Kidney (tissue), 14 donors: ENCODE results near the gene KIF2A. TPM values are rescaled to one million over a fixed set of nuclear protein-coding genes. Genes with fewer than 3 reads are reported as not detected.

Source experiments
- DNase-seq, 5 donors: peaks; one replicate each; pipeline ENCODE4 v3.0.0-alpha.2; 2013 to 2020
- FAIRE-seq: peaks from 2 replicates; lab custom pipeline; 2012; peaks lifted over from hg19 to GRCh38; lab: Jason Lieb, UNC
- H3K27ac ChIP-seq, 2 donors: one replicate each; pipeline ENCODE4 v1.7.0; 2013; ENCODE audit warnings: low read depth in 2 of 2, low read length in 2 of 2, inconsistent platforms in 1 of 2
- H3K27me3 ChIP-seq: one replicate; pipeline ENCODE4 v1.7.1; 2013; ENCODE audit warnings: low read length, inconsistent platforms; ENCODE audit not compliant: control insufficient read depth, insufficient read depth
- H3K36me3 ChIP-seq, 3 donors: one replicate each; pipeline versions ENCODE4 v1.7.0 to v1.7.1; 2013; ENCODE audit warnings: low read length in 3 of 3, control low read depth in 1 of 3, inconsistent platforms in 1 of 3; ENCODE audit not compliant: insufficient read depth in 3 of 3, control insufficient read depth in 2 of 3
- H3K4me1 ChIP-seq, 3 donors: one replicate each; pipeline versions ENCODE4 v1.7.0 to v1.7.1; 2013; ENCODE audit warnings: low read length in 3 of 3, inconsistent platforms in 1 of 3, low read depth in 1 of 3; ENCODE audit not compliant: control insufficient read depth in 2 of 3, insufficient read depth in 2 of 3
- H3K4me3 ChIP-seq, 3 donors: one replicate each; pipeline versions ENCODE4 v1.7.0 to v1.8.1; 2013; ENCODE audit warnings: low read length in 3 of 3, control low read depth in 1 of 3, inconsistent platforms in 1 of 3
- H3K9ac ChIP-seq, 3 donors: one replicate each; pipeline versions ENCODE4 v1.7.0 to v1.7.1; 2013; ENCODE audit warnings: low read length in 3 of 3, control low read depth in 1 of 3, inconsistent platforms in 1 of 3
- H3K9me3 ChIP-seq, 3 donors: one replicate each; pipeline versions ENCODE4 v1.7.0 to v1.7.1; 2013; ENCODE audit warnings: low read length in 3 of 3, control low read depth in 1 of 3, inconsistent platforms in 1 of 3; ENCODE audit not compliant: control insufficient read depth in 2 of 3, insufficient read depth in 1 of 3
- CTCF ChIP-seq: IDR thresholded peaks from 3 replicates; pipeline ENCODE4 v1.5.1; 2012; ENCODE audit warnings: mild to moderate bottlenecking, moderate library complexity, borderline replicate concordance; ENCODE audit not compliant: insufficient read depth; ENCODE audit errors: extremely low read depth
- intact Hi-C: fragments of 100-400 bp; cut with DNase I; formaldehyde crosslinking; loops from one replicate; pipeline ENCODE4 v1.11.1; 2022
- polyA plus RNA-seq: library from polyadenylated mRNA; stranded (reverse); fragments of 350-450 nt; fragmentation: Illumina TruSeq; extraction: RNeasy Lipid Tissue Mini Kit (QIAGEN cat#74804); gene quantifications from one replicate; pipeline ENCODE4 v1.2.3, GENCODE V29; 2014; ENCODE audit warnings: low read depth, low replicate concordance; ENCODE audit not compliant: insufficient read depth
- total RNA-seq: library from RNA; stranded (reverse); fragmentation: NEBNext Ultra II Directional; extraction: Animal tissue kit (Norgen Biotek cat#: 25700); gene quantifications from one replicate; pipeline ENCODE4 v1.2.1, GENCODE V29; 2021
- donor health status: control.
- donor health status: control.
- donor health status: control.
- donor health status: control.
- donor health status: control.
- donor health status: DM: yes; HTN: yes; CAD: no.
- donor health status: Normal renal cell carcinoma (clear cell type).

KIF2A gene
- total and polyA plus RNA-seq, 2 donors from 2014 or later, result 4.6 to 32.4 TPM

- FAIRE-seq (no peak), DNase-seq (no peak)
- Histone ChIP-seq H3K9me3 (no peaks in the 10 kb centered on the region), H3K4me3 (no peak overlapping the region), H3K27ac (no peak overlapping the region), H3K4me1 (no peaks in the 10 kb centered on the region), H3K36me3 (no peaks in the 10 kb centered on the region), H3K9ac (no peak overlapping the region), H3K27me3 (no peaks in the 10 kb centered on the region)
- TF ChIP-seq CTCF, result no peak
- intact Hi-C loops, result no loop called here
These were observed 37.4 kb downstream of the KIF2A start for GRCh38 chr5:62343428-62343827.

GRCh38 chr5:62346748-62347147, 40.7 kb downstream of the KIF2A start:
- no peaks in the 10 kb centered on the region for H3K9me3 ChIP-seq
- H3K36me3 ChIP-seq, result no peaks in the 10 kb centered on the region
- no peak overlapping the region for H3K4me3 ChIP-seq
- peak in 1 of 5 donors; percentile 18 for DNase-seq
- no peaks in the 10 kb centered on the region for H3K27me3 ChIP-seq
- H3K9ac ChIP-seq, result no peak overlapping the region
- H3K27ac ChIP-seq, result no peak overlapping the region
- no peak for FAIRE-seq
- intact Hi-C loops, result no loop called here
- TF ChIP-seq CTCF, result no peak
- no peaks in the 10 kb centered on the region for H3K4me1 ChIP-seq

- intact Hi-C loops, result no loop called here
- FAIRE-seq (no peak), DNase-seq (no peak)
- Histone ChIP-seq H3K36me3 (no peaks in the 10 kb centered on the region), H3K27ac (no peak overlapping the region), H3K9ac (no peak overlapping the region), H3K9me3 (no peaks in the 10 kb centered on the region), H3K4me1 (no peaks in the 10 kb centered on the region), H3K4me3 (no peak overlapping the region), H3K27me3 (no peaks in the 10 kb centered on the region)
- TF ChIP-seq CTCF, result no peak
These were observed 41.9 kb downstream of the KIF2A start for GRCh38 chr5:62347928-62348327.
